ENCODE measurements around the gene DUOX2.

GRCh38 chr15:45141386-45141785 lies 27.4 kb upstream of the DUOX2 start:
- TF ChIP-seq CTCF (IDR thresholded peaks at IDR 0.05): no peak
- TF ChIP-seq POLR2A (IDR thresholded peaks at IDR 0.05): no peak
- no peak for TF ChIP-seq POLR2AphosphoS5 (IDR thresholded peaks at IDR 0.05; ENCODE audit: insufficient read depth in 1 of 2, low read depth in 1 of 2)
